Measurements from ENCODE around the gene ZNG1B.
"Not testable (repeated sequence)": the region's sequence is repeated elsewhere in the genome, so short reads cannot be mapped to it uniquely, and the experiment has no call there.

ZNG1B gene

DNA sequence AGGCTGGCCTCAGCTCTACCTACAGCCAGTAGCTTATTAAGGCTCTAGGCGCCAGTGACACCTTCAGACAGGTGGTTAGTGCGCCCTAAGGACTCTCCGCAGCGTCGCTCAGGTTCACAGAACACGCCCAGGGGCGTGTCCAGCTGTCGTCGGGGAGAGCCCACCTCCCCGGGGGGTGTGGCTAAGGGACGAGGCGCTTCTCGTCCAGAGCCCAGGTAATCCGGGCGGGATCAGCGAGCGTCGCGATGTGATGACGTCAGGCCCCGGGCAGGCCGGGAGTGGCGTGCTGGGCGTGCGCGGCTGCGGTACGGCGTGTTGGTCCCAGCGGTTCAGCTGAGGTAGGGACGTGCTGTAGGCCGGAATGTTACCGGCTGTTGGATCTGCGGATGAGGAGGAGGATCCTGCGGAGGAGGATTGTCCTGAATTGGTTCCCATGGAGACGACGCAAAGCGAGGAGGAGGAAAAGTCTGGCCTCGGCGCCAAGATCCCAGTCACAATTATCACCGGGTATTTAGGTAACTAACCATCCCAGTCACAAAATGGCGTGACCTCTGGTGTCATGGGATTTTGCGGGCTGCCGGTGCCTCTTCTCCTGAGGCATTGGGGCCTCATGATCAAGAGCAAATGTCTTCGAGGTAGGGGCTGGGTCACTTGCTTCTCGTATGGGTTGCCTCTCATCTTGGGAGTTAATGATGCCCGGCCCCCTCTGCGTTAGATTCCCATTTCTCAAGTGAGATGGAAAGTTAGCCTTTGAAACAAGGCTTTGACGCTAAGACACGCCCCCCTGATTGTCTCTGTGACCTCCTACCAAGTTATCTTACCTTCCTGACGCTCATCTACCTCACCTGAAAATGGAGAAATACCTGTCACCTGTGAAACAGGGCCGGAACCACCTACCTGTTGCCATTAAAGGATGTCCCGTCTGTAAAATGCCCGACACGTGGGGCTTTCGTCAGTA, at the start of gene ZNG1B:
Gene ZNG1B (plus strand): TSS at position 184 of the 958 bp plus-strand sequence. CDS start 178 bp downstream, at position 362.
- not testable (repeated sequence) for DNase-seq

DNA sequence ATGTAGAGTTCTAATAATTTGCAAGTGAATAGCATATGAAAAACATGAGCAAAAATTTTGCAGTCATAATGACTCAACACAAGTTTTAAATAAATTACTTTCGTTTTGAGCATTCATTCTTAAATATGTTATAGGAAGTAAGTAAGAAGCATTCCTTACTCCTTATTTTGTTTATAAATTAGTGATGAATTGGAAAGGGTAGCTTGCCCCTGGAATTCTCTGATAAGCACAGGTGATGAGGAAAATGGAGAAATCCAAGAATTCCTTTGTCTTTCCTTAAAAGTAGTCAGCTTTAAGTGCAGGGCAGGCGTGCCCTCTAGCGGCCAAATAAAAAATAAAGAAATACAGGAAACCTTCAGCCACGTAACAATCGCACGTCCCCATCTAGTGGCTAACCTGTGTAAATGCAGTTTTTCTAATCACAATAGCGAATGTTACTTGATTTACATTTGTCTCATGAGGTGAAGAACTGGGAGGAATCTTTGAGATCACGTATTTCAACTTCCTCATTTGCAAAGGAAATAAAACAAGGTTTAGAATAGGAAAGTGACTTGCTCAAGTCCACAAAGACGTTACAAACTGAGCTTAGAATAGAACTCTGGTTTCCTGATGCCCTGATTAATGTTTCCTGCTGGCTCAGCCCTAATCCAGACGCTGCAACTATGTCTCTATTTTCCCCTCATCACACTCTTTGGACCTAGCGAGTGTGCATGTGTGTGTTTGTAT, 47.2 kb upstream of the ZNG1B start:
- no peak for DNase-seq

DNA sequence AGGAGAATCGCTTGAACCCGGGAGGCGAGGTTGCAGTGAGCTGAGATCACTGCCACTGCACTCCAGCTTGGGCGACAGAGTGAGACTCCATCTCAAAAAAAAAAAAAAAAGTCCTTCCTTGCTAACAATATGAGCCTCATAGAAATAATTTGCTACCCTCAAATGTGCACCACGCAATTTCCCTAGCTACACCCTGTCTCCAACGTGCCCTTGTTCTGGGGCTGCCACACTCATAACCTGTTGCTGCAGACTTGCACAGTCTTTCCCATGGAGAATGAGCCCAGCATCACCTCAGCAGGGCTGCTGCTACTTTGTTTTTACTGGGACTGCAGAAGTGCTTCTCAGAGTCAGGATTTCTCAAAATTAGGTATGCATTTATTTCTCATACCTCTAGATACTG, 46.4 kb upstream of the ZNG1B start:
- DNase-seq = no peak

DNA sequence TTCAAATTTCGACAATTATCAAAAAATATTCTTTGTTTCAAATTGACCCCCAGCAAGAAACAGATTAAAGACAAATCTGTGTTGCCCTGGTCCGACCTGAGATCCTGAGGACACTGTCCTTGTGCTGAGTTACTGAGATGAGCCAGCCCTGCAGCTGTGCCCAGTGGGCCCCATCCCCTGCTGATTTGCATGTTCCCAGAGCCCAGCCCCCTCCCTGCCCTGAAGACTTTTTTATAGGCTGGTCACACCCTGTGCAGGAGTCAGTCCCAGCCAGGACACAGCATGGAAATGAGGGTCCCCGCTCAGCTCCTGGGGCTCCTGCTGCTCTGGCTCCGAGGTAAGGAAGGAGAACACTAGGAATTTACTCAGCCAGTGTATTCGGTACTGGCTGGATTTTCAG, 31.4 kb upstream of the ZNG1B start:
- DNase-seq = no peak

DNA sequence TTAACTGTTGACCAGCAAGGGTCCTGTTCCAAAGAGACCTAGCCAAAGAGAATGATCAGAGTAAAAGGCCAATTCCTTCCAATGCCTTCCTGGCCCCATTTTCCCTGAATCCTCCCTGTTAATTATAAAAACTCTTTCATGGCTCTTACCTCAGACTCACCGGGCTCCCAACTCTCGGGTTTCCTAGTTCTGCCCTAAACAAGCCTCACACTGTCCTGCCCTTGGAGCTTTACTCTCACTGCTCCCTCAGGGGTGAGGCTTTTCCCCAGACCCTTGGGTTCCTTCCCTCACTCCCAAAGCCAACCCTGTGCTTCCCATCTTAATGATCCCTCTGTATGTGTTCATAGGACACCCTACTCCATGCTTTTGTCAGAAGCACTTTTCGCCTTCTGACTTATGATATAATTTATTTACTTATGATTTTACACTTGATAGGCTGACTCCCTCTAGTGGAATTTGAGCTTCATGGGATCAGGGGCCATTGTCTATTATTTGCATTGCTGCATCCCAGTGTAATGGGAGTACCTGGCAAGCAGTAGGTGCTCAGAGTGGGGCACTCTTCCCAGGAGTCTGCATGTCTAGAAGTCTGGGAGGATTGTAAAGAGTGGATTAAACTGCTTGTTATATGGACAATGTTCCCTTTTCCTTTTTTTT, 29.9 kb upstream of the ZNG1B start:
- no peak for DNase-seq

DNA sequence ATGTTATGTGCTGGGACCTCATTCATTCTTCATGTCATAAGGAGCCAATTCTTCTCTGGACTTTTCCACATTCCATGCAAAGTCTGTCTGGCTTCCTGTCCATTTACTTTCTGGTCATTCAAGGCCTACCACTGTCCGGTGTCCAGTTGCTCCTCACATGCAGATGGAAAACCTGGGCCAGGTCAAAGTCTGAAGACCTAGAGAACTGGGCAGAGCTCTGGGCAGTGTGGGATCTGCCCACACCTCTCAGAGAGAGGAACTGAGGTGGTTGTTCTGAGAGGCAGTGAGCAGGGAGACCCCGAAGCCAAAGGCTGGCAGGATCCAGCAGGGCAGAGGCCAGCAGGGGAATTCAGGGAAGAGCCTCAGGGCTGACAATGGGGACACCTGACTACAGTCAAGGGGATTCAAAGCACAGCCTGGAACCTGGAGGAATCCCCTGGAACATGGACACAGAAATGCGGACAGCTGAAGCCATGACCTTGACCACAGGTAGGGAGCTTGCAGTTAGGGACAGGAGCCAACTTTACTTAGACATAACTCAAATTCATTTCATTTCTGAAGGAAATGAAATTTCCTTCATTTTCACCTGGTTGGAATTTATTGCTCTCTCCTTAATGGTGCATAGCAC, 25.7 kb upstream of the ZNG1B start:
- DNase-seq = not testable (repeated sequence)

DNA sequence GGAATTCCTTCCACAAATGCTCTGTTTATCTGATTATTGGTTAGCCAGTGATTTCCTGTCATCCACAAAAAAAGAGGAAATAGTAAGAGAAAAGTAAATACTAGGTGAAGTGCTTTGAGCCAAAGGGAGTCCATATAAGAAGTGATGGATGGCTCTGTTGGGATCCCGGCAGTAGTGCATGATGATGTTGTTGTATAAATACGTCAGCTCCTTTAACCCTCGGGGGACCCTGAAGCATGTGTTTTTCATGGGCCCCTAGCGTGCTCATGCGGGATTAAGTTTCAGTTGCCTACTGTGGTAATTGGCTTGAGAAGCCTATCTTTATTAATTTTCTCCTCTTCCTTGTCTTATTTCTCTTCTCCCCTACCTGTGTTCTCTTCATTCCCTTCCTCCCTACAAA, 24.7 kb upstream of the ZNG1B start:
- DNase-seq = not testable (repeated sequence)

DNA sequence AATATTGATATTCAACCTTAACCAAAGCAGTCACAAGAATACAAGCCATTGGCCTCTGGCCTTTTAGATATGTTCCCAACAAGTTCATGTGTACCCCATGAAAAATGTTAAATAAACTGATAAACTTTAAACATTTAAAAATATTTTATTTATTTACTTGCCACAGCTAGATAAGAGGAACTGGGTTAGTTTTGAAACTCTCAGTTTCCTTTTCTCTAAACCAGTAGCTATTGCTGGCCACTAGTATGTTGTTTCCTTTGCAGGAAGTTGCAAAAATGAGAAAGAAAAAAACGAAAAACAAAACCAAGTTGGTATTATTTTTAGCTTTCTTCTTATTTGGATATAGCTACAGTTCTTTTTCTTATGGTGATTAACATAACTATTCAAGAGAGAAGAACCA, 5.7 kb upstream of the ZNG1B start:
- not testable (repeated sequence) for DNase-seq

DNA sequence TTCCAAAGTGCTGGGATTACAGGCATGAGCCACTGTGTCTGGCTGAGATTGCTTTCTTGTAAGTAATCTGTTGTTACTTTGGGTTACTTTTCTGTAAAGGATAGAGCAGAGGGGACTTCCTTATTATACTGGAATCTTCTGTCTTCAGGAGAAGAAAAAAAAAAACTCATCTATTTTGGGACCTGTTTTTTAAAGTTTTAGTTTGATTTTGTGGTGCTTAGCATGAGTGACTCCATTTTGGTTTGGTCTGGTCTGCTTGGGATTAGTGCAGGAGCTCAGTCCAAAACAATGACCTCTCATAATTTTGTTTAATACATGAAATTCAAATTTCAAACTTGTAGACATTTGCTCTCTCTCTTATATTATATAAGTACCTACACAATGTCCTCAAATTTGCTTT, 4.0 kb upstream of the ZNG1B start:
- not testable (repeated sequence) for DNase-seq

DNA sequence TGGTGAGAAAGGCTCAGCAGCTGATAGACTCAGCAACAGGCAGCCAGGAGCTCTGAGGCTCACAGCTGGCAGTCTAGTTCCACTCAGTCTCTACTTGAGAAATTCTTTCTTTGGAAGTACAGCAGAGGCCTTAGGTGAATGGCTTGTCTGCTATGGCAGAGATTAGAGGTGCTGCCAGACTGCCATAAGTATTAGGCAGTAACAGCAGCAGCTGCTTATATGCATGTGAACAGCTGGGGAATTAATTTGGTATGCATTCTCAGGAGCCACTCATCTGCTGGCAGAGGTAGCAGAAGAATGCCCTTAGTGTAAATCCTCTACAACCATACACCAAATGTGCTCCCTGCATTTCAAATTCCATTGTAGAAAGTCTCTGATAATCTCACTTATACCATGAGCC, 28.3 kb downstream of the ZNG1B start:
- not testable (repeated sequence) for DNase-seq

DNA sequence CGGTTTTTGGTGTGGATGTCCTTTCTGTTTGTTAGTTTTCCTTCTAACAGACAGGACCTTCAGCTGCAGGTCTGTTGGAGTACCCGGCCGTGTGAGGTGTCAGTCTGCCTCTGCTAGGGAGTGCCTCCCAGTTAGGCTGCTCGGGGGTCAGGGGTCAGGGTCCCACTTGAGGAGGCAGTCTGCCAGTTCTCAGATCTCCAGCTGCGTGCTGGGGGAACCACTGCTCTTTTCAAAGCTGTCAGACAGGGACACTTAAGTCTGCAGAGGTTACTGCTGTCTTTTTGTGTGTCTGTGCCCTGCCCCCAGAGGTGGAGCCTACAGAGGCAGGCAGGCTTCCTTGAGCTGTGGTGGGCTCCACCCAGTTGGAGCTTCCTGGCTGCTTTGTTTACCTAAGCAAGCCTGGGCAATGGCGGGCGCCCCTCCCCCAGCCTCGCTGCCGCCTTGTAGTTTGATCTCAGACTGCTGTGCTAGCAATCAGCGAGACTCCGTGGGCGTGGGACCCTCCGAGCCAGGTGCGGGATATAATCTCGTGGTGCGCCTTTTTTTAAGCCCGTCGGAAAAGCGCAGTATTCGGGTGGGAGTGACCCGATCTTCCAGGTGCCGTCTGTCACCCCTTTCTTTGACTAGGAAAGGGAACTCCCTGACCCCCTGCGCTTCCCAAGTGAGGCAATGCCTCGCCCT, 39.3 kb downstream of the ZNG1B start:
- DNase-seq = not testable (repeated sequence)

DNA sequence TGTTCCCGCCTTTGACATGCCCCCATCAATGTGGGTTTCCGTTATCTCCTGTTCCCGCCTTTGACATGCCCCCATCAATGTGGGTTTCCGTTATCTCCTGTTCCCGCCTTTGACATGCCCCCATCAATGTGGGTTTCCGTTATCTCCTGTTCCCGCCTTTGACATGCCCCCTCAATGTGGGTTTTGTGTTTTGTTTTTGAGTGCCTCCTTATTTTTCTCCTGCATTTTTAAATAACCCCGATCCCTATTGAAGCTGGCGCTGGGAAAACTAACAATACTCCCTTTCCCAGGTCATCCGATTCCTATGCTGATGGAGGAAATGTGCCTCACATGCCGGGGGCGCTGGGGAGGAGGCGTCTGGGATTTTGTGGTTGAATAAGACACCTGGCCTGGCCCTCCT, 59.0 kb downstream of the ZNG1B start:
- DNase-seq = not testable (repeated sequence)

DNA sequence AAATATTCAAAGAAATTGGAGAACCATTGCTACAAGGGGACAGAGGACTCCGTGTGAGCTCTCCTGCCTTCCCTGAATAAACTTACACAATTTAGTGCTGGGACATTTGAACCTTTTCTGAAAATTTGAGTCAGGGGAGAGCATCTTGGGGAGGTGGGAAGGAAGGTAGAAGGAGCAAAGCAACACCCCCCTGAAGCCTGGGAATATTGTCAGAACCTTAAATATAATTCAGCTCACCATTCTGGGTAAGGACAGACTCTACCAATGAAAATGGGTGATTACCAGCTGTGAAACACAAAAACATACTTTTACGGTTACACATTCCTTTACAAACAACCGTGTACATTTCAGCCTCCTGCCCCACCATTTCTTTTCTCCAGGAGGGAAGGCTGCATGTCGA, 60.9 kb downstream of the ZNG1B start, which contains the start of gene FOXD4L1:
Gene FOXD4L1 (plus strand): TSS at position 301 of the 400 bp plus-strand sequence. CDS start 592 bp downstream, outside the sequence.
- not testable (repeated sequence) for DNase-seq

DNA sequence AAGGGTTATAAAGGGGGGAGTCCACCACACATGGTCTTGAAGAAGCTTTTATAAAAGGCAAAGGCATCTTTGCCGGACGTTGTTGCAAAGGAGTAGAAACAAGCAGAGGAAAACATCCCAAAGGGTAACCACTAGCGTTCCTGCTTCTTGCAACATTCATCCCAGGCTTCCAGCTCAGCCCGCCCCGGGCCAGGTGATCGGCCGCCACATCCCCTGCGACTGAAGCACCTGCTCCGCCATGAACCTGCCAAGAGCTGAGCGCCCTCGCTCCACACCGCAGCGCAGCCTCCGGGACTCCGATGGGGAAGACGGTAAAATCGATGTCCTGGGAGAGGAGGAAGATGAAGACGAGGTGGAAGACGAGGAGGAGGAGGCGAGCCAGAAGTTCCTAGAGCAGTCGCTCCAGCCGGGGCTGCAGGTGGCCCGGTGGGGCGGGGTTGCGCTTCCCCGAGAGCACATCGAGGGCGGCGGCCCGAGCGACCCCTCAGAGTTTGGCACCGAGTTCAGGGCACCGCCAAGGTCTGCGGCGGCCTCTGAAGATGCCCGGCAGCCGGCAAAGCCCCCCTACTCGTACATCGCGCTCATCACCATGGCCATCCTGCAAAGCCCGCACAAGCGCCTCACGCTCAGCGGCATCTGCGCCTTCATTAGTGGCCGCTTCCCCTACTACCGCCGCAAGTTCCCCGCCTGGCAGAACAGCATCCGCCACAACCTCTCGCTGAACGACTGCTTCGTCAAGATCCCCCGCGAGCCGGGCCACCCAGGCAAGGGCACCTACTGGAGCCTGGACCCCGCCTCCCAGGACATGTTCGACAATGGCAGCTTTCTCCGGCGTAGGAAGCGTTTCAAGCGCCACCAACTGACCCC, 61.8 kb downstream of the ZNG1B start:
- not testable (repeated sequence) for DNase-seq

DNA sequence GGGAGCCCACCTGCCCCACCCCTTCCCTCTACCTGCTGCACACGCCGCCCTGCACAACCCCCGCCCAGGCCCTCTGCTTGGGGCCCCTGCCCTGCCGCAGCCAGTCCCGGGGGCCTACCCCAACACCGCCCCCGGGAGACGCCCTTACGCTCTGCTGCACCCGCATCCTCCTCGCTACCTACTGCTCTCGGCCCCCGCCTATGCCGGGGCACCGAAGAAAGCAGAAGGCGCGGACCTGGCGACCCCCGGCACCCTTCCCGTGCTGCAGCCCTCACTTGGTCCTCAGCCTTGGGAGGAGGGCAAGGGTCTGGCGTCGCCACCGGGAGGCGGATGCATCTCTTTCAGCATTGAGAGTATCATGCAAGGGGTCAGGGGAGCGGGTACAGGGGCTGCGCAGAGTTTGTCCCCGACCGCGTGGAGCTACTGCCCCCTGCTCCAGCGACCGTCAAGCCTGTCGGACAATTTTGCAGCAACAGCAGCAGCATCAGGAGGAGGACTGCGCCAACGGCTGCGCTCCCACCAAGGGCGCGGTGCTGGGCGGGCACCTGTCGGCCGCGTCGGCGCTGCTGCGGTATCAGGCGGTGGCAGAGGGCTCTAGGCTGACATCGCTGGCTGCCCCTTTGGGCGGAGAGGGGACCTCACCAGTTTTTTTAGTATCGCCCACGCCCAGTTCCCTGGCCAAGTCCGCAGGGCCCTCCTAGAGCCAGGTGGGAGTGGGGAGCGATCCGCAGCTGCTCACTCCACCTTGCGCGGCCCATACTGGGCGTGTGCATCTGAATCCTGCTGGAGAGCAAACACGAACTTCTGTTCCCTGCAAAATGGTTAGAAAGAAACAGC, 62.6 kb downstream of the ZNG1B start:
- not testable (repeated sequence) for DNase-seq

DNA sequence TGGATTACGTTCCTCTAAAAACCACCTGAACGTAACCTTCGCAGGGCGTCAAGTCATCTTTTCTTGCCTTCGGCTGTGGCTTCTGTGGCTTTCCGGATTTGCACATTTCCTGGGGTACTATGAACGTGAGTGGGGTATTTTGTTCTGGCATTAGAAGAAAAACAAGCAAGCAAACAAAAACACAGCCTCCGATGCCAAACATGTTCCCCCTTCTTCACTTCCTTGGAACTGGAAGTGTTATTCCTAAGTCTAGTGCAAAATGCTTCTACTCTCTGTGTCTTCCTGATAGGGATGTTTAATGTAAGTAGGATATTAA, 63.2 kb downstream of the ZNG1B start:
- DNase-seq = not testable (repeated sequence)

DNA sequence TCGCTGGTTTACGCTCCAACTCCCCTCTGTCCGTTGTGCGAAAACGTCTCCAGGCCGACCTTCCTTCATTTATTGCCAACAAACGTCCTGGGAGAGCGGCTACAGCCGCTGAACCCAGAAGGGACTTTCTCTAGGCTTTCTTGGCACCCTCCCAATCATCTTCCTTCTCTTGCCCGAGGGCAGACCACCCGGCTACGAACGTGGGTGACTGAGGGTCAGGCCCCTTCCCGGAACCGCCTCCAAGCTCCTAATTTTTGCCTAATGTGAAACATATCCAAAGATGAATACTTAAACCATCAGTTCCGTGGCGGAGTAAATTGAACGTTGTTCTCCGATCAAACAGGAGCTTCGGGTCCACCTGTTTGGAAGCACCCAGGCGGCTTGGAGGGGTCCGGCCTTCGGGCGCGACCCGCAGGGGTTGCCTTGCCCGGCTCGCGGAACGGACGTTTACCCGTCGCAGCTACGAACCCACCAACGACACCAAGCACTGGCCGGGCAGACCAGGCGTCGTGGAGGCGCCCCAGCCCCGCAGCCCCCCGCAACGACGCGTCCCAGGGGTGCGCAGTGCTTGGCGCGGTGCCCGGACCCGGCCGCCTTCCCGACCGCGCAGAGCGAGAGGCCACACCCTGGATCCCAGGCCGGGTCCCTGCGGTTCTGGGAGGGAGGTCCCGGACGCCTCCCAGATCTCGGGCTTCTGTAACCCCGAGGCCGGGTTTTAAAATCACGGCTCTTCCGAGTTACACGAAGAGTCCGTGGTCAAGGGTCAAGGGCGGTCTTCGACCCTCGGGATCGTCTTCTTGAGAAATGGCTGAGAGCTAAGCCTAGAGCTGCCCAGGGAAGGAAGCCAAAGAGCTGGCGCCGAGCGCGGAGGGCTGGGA, 65.0 kb downstream of the ZNG1B start:
- DNase-seq = not testable (repeated sequence)

DNA sequence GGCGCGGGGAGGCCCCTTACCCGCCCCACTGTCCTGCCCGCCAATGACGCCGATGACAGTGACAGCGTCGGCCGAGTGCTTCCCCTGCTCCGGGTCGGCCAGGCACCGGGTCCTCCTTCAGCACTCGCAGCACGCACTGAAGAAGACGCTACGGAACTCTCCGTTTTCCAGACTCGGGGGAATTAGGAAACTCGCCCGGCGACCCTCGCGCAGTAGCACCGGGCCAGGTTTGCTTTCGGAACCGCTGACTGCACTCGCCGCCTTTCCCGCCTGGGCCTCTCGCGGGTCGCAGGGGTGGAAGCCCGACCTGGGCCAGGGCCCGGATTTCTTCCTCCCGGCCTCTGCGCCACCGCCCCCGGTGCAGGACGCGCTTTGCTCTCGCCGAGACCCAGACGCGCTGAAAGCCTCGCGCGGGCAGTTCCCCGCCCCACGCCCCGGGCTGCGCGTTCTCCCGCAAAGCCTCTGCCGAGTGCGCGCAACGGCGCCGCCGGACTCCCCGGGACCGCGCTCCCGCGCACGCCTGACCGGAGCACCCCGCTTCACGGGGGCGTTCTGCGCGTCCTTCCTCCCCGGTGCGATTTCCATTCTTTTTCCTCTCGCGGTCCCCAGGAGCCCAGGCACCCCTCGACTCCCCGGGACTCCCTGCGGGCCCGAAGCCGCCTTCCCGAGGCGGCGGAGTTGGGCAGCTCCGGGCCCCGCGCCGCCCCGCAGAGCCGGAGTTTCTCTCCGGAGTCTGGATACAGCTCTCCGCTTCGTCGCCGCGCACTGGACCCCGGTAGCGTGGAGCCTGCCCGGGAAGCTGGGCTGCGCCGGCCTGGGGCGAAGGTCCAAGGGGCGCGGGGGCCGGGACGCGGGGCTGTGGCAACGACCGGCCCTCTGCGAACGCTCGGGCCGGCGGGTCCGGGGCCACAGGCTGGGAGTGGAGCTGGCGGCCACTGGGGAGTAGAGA, 65.9 kb downstream of the ZNG1B start:
- DNase-seq = not testable (repeated sequence)
